ENCODE measurements around the gene CDH22.

The CDH22 gene

GRCh38 chr20:46233701-46234100 lies 74.6 kb downstream of the CDH22 start:
- H4K20me1 ChIP-seq (ENCODE audit: insufficient read depth, low read length), result peaks cover 26% of the 10 kb centered on the region
- H3K4me3 ChIP-seq (ENCODE audit: low read depth in 1 of 2, low read length in 2 of 2), result no peak overlapping the region
- no peaks in the 10 kb centered on the region for H3K9me3 ChIP-seq (ENCODE audit: insufficient read depth, low read length, severe bottlenecking)
- TF ChIP-seq, protein P1, sequence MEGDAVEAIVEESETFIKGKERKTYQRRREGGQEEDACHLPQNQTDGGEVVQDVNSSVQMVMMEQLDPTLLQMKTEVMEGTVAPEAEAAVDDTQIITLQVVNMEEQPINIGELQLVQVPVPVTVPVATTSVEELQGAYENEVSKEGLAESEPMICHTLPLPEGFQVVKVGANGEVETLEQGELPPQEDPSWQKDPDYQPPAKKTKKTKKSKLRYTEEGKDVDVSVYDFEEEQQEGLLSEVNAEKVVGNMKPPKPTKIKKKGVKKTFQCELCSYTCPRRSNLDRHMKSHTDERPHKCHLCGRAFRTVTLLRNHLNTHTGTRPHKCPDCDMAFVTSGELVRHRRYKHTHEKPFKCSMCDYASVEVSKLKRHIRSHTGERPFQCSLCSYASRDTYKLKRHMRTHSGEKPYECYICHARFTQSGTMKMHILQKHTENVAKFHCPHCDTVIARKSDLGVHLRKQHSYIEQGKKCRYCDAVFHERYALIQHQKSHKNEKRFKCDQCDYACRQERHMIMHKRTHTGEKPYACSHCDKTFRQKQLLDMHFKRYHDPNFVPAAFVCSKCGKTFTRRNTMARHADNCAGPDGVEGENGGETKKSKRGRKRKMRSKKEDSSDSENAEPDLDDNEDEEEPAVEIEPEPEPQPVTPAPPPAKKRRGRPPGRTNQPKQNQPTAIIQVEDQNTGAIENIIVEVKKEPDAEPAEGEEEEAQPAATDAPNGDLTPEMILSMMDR (IDR thresholded peaks at IDR 0.05; ENCODE audit: borderline replicate concordance, extremely low read depth, low read length, poor library complexity, severe bottlenecking), result no peak
- no peak for TF ChIP-seq EZH2 (IDR thresholded peaks at IDR 0.05; ENCODE audit: borderline replicate concordance, low read depth, low read length, severe bottlenecking)
- H3K36me3 ChIP-seq (ENCODE audit: insufficient read depth, low read length), result no peaks in the 10 kb centered on the region
- H3K9ac ChIP-seq (ENCODE audit: low read depth, low read length), result no peak overlapping the region
- H3K27ac ChIP-seq (ENCODE audit: low read length), result no peak overlapping the region
- DNase-seq (no peak), ATAC-seq (ENCODE audit: insufficient read depth, low read depth) (no peak)
- H3K27me3 ChIP-seq (ENCODE audit: insufficient read depth, low read length, poor library complexity), result peaks cover 2% of the 10 kb centered on the region
- H2AFZ ChIP-seq (ENCODE audit: low read depth, low read length), result no peak overlapping the region
- H3K4me2 ChIP-seq (ENCODE audit: insufficient read depth, low read length), result no peak overlapping the region
- no peaks in the 10 kb centered on the region for H3K4me1 ChIP-seq (ENCODE audit: insufficient read depth, low read length)
- no peaks in the 10 kb centered on the region for H3K79me2 ChIP-seq (ENCODE audit: insufficient read depth, low read length)

DNA sequence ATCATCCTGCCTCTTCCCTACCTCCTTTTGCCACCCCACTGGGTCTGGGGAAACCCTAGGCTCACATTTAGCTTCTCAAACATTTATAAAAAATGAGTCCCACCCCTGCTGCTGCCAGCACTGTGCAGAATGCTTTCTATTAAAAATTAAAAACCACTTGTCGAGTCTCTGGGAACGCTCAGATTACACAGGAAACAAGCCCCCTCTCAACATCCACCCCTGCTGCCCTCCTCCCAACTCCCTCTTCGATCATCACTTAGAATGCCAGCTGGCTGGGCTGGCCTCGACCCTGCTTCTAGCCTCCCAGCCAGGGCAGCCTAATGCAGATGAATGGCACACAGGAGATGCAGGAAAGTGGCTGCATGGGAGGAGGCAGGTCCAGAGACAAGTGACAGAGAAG lies 75.8 kb downstream of the CDH22 start:
- ATAC-seq (ENCODE audit: insufficient read depth, low read depth), result no peak
- Histone ChIP-seq H3K4me3 (ENCODE audit: low read depth in 1 of 2, low read length in 2 of 2) (no peak overlapping the region), H3K9me3 (ENCODE audit: insufficient read depth, low read length, severe bottlenecking) (no peaks in the 10 kb centered on the region), H3K4me1 (ENCODE audit: insufficient read depth, low read length) (no peaks in the 10 kb centered on the region), H3K9ac (ENCODE audit: low read depth, low read length) (no peak overlapping the region), H3K27me3 (ENCODE audit: insufficient read depth, low read length, poor library complexity) (peaks cover 2% of the 10 kb centered on the region), H3K27ac (ENCODE audit: low read length) (no peak overlapping the region), H2AFZ (ENCODE audit: low read depth, low read length) (no peak overlapping the region), H3K4me2 (ENCODE audit: insufficient read depth, low read length) (no peak overlapping the region), H3K79me2 (ENCODE audit: insufficient read depth, low read length) (no peaks in the 10 kb centered on the region), H4K20me1 (ENCODE audit: insufficient read depth, low read length) (peaks cover 28% of the 10 kb centered on the region), H3K36me3 (ENCODE audit: insufficient read depth, low read length) (no peaks in the 10 kb centered on the region)
- DNase-seq, result no peak
- TF ChIP-seq, protein P1 (IDR thresholded peaks at IDR 0.05; ENCODE audit: borderline replicate concordance, extremely low read depth, low read length, poor library complexity, severe bottlenecking), result no peak
- TF ChIP-seq EZH2 (IDR thresholded peaks at IDR 0.05; ENCODE audit: borderline replicate concordance, low read depth, low read length, severe bottlenecking), result no peak

- peaks cover 1% of the 10 kb centered on the region for H3K27me3 ChIP-seq (ENCODE audit: insufficient read depth, low read length, poor library complexity)
- no peaks in the 10 kb centered on the region for H3K4me1 ChIP-seq (ENCODE audit: insufficient read depth, low read length)
- no peaks in the 10 kb centered on the region for H3K9me3 ChIP-seq (ENCODE audit: insufficient read depth, low read length, severe bottlenecking)
- no peak for TF ChIP-seq EZH2 (IDR thresholded peaks at IDR 0.05; ENCODE audit: borderline replicate concordance, low read depth, low read length, severe bottlenecking)
- TF ChIP-seq, protein P1 (IDR thresholded peaks at IDR 0.05; ENCODE audit: borderline replicate concordance, extremely low read depth, low read length, poor library complexity, severe bottlenecking), result no peak
- DNase-seq (peak; percentile 63), ATAC-seq (ENCODE audit: insufficient read depth, low read depth) (peak; percentile 76)
- no peak overlapping the region for H3K9ac ChIP-seq (ENCODE audit: low read depth, low read length)
- H3K4me2 ChIP-seq (ENCODE audit: insufficient read depth, low read length), result no peak overlapping the region
- H4K20me1 ChIP-seq (ENCODE audit: insufficient read depth, low read length), result peaks cover 27% of the 10 kb centered on the region
- H2AFZ ChIP-seq (ENCODE audit: low read depth, low read length), result no peak overlapping the region
- H3K4me3 ChIP-seq (ENCODE audit: low read depth in 1 of 2, low read length in 2 of 2), result no peak overlapping the region
- no peaks in the 10 kb centered on the region for H3K79me2 ChIP-seq (ENCODE audit: insufficient read depth, low read length)
- no peaks in the 10 kb centered on the region for H3K36me3 ChIP-seq (ENCODE audit: insufficient read depth, low read length)
- no peak overlapping the region for H3K27ac ChIP-seq (ENCODE audit: low read length)
Observed at GRCh38 chr20:46230801-46231282, 77.5 kb downstream of the CDH22 start.

DNA sequence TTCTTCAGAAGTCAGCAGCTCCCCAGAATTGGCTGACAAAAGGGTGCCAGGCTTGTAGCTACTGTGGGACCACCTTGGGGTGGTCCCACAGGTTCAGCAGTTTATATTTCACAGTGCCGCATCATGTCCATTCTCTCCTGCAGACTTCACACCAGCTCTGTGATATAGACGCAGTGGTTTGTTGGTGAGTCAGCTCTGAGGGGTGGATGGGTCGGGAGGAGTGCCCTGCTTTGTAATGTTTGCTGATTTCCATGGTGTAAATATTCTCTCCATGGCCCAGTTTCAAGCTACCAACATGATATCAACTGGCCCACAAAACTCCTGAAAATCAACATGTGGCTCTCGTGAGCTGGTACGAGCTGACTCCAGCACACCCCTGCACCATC lies 78.2 kb downstream of the CDH22 start:
- Histone ChIP-seq H3K27me3 (ENCODE audit: insufficient read depth, low read length, poor library complexity) (no peaks in the 10 kb centered on the region), H3K9me3 (ENCODE audit: insufficient read depth, low read length, severe bottlenecking) (no peaks in the 10 kb centered on the region), H2AFZ (ENCODE audit: low read depth, low read length) (no peak overlapping the region), H3K4me1 (ENCODE audit: insufficient read depth, low read length) (no peaks in the 10 kb centered on the region), H3K9ac (ENCODE audit: low read depth, low read length) (no peak overlapping the region), H3K36me3 (ENCODE audit: insufficient read depth, low read length) (no peaks in the 10 kb centered on the region), H3K4me3 (ENCODE audit: low read depth in 1 of 2, low read length in 2 of 2) (no peak overlapping the region), H4K20me1 (ENCODE audit: insufficient read depth, low read length) (peaks cover 24% of the 10 kb centered on the region), H3K27ac (ENCODE audit: low read length) (no peak overlapping the region), H3K79me2 (ENCODE audit: insufficient read depth, low read length) (no peaks in the 10 kb centered on the region), H3K4me2 (ENCODE audit: insufficient read depth, low read length) (no peak overlapping the region)
- TF ChIP-seq, protein P1 (IDR thresholded peaks at IDR 0.05; ENCODE audit: borderline replicate concordance, extremely low read depth, low read length, poor library complexity, severe bottlenecking), result no peak
- TF ChIP-seq EZH2 (IDR thresholded peaks at IDR 0.05; ENCODE audit: borderline replicate concordance, low read depth, low read length, severe bottlenecking), result no peak
- no peak for DNase-seq
- ATAC-seq (ENCODE audit: insufficient read depth, low read depth), result no peak

Measured in DND-41 (cell line).